ENCODE results near the gene BRAF.

GRCh38 chr7:140688341-140688740, 236.4 kb downstream of the BRAF start:
- TF ChIP-seq CTCF (IDR thresholded peaks at IDR 0.05) (no peak), EZH2 (IDR thresholded peaks at IDR 0.05) (no peak), EZH2phosphoT487 (IDR thresholded peaks at IDR 0.05) (no peak)
